ENCODE results near the gene BMF.
A peak's percentile ranks its signal among the peaks of the same experiment; 100 is the strongest.

The BMF gene

DNA sequence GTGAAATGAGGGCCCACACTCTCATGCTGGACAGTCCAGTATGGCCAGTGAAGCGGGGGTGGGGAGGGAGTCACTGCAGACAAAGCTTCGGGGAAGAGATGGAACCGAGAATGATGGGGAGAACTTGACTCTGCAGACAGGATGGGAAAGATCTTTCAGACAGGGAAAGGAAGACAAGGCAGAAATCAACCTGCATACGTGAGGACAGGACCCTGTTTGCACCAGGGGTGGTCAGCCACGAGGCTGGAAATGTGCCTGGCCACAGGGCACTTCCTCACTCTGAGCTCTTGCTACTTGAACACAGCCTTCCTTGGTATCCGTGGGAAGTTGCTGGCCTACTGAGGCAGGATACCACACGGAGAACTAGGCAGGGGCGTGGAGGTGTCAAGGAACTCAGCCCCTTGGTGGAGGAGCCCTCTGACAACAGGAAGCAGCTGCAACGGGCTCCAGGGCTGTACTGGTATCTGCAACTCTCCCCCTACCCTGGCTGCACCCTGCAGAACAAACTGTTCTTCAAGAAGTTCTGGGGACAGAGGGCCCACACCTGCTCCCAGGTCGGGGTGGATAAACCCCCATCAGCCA is 60.4 kb downstream of the BMF start:
- Mint-ChIP-seq H3K9me3 (no peaks in the 10 kb centered on the region), H3K4me3 (peak overlapping the region in 2 of 3 experiments; percentile 1 to 39), H3K36me3 (ENCODE audit: low read depth) (no peaks in the 10 kb centered on the region), H3K27ac (peak overlapping the region; percentile 84 to 93 (median 88)), H3K27me3 (ENCODE audit: low read depth) (peaks cover 7% of the 10 kb centered on the region), H3K4me1 (peaks cover 80% of the 10 kb centered on the region)
- TF ChIP-seq, protein P1, sequence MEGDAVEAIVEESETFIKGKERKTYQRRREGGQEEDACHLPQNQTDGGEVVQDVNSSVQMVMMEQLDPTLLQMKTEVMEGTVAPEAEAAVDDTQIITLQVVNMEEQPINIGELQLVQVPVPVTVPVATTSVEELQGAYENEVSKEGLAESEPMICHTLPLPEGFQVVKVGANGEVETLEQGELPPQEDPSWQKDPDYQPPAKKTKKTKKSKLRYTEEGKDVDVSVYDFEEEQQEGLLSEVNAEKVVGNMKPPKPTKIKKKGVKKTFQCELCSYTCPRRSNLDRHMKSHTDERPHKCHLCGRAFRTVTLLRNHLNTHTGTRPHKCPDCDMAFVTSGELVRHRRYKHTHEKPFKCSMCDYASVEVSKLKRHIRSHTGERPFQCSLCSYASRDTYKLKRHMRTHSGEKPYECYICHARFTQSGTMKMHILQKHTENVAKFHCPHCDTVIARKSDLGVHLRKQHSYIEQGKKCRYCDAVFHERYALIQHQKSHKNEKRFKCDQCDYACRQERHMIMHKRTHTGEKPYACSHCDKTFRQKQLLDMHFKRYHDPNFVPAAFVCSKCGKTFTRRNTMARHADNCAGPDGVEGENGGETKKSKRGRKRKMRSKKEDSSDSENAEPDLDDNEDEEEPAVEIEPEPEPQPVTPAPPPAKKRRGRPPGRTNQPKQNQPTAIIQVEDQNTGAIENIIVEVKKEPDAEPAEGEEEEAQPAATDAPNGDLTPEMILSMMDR (IDR thresholded peaks at IDR 0.05; ENCODE audit: unreplicated experiment in 3 of 3): no peak

DNA sequence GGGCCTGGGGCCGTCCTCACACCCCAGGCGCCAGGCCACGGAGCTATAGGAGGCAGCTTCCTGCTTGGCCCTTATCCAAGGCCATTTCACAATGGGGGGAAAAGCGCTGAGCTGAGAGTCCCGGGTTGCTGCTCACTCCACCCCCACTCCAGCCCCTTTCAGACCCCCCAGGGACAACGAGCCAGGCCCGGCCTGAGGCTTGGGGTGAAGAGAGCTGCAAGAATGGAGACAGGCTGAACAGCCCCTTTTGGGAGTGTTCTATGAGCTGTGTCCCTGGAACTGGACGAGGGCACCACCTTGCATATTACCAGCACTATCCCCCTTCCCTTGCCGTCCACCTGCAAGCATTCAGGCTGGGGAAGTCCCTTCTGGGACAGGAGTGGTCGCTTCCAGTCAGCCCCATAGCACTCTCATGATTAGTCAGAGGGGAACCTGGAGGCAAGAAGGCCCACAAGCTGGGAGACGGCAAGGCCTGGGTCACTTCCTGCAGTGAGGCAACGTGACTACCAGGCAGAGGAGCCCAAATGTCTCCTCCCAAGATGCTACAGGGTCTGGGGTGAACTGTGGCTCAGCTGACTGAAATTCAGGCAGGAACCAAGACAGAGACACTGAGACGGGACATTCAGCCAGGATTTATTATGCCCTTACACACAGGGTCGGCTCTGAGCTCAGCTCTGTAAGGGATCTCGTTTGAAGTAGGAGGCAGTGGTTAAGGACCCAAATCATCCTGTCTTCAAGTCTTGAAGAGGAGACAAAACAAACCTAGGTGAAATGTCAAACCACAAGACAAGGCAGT is 61.1 kb downstream of the BMF start:
- Mint-ChIP-seq H3K4me3 (peak overlapping the region in 2 of 3 experiments; percentile 1 to 39), H3K4me1 (peaks cover 73% of the 10 kb centered on the region), H3K27me3 (ENCODE audit: low read depth) (peaks cover 4% of the 10 kb centered on the region), H3K27ac (peak overlapping the region; percentile 84 to 93 (median 88)), H3K36me3 (ENCODE audit: low read depth) (no peaks in the 10 kb centered on the region), H3K9me3 (no peaks in the 10 kb centered on the region)
- TF ChIP-seq, protein P1 (IDR thresholded peaks at IDR 0.05; ENCODE audit: unreplicated experiment in 3 of 3): no peak

DNA sequence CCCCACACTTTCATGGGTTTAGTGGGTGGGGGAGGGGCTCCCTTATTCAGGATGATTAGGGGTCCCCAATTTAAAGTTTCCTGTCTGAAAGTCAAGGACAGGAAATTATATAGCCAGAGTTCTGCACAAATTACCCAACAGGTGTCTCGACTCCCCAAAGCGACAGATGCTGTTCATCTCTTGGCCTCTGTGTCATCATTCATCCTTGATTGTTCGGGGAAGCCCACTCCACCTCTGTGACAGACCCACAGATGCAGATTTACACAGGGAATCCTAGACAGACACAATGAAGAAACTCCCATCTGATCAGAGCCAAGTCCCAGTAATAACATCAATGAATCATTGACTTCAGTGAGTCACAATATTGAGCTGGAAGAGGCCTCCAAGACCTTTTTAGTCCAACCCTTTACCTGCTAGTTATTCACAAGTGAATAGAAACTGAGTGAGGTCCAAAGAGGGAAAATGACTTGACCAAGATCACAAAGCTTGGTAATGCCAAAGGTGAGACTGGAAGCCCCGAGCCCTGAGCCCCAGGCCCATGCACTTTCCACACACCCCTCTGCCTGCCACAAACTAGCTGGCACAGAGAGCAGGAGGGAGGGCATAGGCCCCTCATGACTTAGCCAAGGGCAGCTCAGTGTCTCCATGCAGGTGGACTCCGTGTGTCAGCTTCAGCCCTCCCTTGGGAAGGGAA is 61.8 kb downstream of the BMF start:
- H3K36me3 Mint-ChIP-seq (ENCODE audit: low read depth): no peaks in the 10 kb centered on the region
- H3K27me3 Mint-ChIP-seq (ENCODE audit: low read depth): peaks cover 4% of the 10 kb centered on the region
- peaks cover 66% of the 10 kb centered on the region for H3K4me1 Mint-ChIP-seq

DNA sequence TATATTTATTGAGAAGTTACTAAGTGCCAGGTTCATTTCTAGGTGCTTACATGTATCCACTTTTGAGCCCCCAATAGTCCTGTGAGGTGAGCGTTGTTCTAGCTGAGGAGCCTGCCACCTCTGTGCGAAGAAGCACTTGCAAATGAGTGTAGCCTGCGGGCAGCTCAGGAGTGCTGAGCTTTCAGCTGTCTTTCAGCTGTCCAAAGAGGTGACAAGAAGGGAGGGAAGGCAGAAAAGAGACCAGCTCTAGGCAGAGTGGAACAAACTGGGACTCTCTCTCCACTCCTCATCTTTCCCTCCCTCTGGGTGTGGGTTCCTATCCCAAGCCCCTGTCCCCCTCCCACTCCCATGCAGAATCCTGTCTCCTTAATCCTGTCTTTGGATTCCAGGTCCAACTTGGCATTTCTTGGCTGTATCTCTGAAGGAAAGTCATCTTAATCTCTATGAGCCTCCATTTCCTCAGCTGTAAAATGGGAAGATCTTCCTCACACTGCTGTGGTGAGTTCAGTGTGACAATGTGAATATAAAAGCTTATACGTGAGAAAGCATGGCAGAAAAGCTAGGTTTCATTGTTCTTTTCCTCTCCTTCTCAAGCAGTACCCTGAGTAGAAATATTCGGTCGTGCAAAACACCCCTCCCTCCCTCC is 63.0 kb downstream of the BMF start:
- peak overlapping the region; percentile 27 to 78 (median 75) for H3K27ac Mint-ChIP-seq
- no peaks in the 10 kb centered on the region for H3K27me3 Mint-ChIP-seq (ENCODE audit: low read depth)
- peaks cover 55% of the 10 kb centered on the region for H3K4me1 Mint-ChIP-seq
- H3K4me3 Mint-ChIP-seq: peak overlapping the region in 1 of 3 experiments; percentile 44
- TF ChIP-seq, protein P1 (IDR thresholded peaks at IDR 0.05; ENCODE audit: unreplicated experiment in 3 of 3): no peak
- no peaks in the 10 kb centered on the region for H3K9me3 Mint-ChIP-seq
- no peaks in the 10 kb centered on the region for H3K36me3 Mint-ChIP-seq (ENCODE audit: low read depth)

More for the DNA sequence above, 61.8 kb downstream of the BMF start:
- Mint-ChIP-seq H3K9me3 (no peaks in the 10 kb centered on the region), H3K4me3 (peak overlapping the region in 1 of 3 experiments; percentile 18), H3K27ac (peak overlapping the region; percentile 84 to 93 (median 88))
- TF ChIP-seq, protein P1 (IDR thresholded peaks at IDR 0.05; ENCODE audit: unreplicated experiment in 3 of 3): no peak

DNA sequence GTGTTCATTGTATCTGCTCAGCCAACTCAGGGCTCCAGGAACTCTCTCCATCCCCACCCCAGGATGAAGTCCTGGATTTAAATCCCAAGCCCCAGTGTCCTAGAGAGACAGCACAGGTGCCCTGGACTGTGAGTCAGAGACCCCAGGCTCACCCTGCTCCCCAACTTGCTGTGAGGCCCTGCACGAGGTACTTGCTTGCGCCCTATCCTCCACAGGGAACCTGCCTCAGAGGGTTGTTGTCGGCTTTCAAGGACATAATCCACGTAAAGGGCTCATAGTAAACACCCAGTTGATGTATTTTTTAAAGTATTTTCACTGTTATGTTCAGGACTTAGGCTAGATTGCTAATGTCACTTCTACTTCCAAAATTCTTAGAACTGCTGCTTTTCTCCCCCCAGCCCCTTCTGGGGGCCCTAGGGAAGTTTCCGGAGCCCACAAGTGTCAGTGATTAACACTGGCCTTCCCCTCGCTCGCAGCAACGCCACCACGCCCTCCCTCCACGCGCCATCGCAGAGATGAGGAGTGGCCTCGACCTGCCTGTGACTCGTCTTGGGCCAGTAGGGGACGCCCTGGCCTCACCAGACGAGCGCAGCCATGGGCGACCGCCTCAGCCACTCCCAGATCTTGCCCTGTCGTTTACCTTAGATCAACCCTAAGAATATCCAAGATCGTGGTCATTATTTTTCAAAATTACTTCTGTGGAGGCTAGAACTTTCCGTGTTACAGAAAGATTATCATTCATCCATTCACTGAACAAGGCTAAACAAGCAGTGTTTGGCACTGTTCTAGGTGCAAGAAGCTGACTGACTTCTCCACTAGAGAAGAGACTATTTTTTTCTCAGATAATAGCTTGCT is 63.7 kb downstream of the BMF start:
- peak overlapping the region; percentile 37 to 51 (median 44) for H3K4me3 Mint-ChIP-seq
- H3K4me1 Mint-ChIP-seq: peaks cover 56% of the 10 kb centered on the region
- no peaks in the 10 kb centered on the region for H3K27me3 Mint-ChIP-seq (ENCODE audit: low read depth)
- H3K9me3 Mint-ChIP-seq: no peaks in the 10 kb centered on the region
- H3K36me3 Mint-ChIP-seq (ENCODE audit: low read depth): no peaks in the 10 kb centered on the region
- peak overlapping the region; percentile 25 to 78 (median 75) for H3K27ac Mint-ChIP-seq
- TF ChIP-seq, protein P1 (IDR thresholded peaks at IDR 0.05; ENCODE audit: unreplicated experiment in 3 of 3): peak; percentile 87 to 97 (median 87)

Data from nephron (organoid).